Cardiac atrium fibroblast (primary cell): ENCODE data around the gene TIGD2. TPM values are rescaled to one million over a fixed set of nuclear protein-coding genes. Genes with fewer than 3 reads are reported as not detected.

Experiments
- total RNA-seq: library from RNA; depleted of rRNA; stranded (reverse); fragments of >200 nt; gene quantifications from 2 replicates; pipeline ENCODE4 v1.2.3, GENCODE V29; 2015

TIGD2 gene
- 4.5 and 5.2 TPM in 2 replicates for total RNA-seq

GRCh38 chr4:89110986-89111832 lies at the start of gene TIGD2:
TIGD2 (plus strand) TSS chr4:89111533; CDS start chr4:89112975, 1,442 bp downstream.

Other genes starting within 250 kb of the TIGD2 start
- gene FAM13A, start 54.3 kb upstream of the TIGD2 start, total RNA-seq = 8.1 and 12.0 TPM in 2 replicates
- 0.18 and 1.1 TPM in 2 replicates for gene GPRIN3, start 196.3 kb downstream of the TIGD2 start, total RNA-seq